Left hindlimb (tissue), 1 donor: Measurements from ENCODE around the gene METRNL.
"Not testable (repeated sequence)": the region's sequence is repeated elsewhere in the genome, so short reads cannot be mapped to it uniquely, and the experiment has no call there.

Experiments used
- DNase-seq: peaks from one replicate; pipeline ENCODE4 v3.0.0-alpha.2; 2018

The METRNL gene

GRCh38 chr17:83125515-83126274 is 46.3 kb downstream of the METRNL start:
- peak; percentile 47 for DNase-seq

DNA sequence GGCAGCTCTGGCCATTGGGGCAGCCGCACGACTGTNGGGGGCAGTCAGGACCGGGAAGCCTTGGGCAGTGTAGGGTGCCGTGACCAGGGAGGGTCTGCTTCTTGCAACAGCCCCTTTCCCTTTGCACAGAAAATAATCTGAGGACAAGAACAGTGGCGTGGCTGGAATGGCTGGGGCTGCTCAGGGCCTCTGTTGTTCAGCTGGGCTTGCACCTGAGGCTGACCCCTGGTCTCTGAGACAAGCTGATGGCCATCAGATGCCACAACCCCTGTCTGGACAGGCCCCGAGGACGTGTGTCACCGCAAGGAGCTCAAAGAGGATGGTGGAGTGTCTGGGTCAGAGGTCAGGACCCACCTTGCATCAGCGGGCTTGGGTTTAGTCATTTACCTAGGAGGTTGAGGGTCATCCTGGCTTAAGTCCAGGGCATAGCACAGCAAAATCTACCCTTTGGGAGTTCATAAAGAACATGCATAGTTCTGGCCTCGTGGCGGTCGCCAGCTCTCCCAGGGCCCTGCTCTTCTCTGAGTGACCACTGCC is 46.9 kb downstream of the METRNL start:
- DNase-seq, result peak; percentile 18

DNA sequence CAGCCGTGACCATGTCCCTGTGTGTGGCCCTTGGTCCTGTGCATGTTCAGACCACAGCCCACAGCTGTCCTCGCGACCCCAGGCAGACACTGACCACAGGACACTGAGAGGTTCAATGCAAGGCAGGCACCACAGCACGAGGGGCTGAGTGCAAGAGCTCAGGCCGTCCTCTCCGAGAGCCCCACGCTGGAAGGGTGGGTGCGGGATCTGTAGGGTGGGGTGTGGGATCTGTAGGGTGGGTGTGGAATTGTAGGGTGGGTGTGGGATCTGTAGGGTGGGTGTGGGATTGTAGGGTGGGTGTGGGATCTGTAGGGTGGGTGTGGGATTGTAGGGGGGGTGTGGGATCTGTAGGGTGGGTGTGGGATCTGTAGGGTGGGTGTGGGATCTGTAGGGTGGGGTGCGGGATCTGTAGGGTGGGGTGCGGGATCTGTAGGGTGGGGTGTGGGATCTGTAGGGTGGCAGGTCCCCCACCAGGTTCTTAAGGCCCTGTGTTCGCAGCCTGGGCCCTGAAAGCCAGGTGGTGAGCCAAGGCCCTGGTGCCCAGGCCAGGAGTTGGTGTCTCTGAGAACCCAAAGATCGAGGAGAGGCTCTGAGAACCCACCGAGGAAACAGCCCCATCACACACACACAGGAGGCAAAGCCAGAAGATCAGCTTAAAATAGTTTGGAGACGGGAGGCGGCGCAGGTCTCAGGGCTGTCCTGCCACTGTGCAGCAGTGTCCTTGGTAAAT is 48.2 kb downstream of the METRNL start:
- peak; percentile 33 for DNase-seq

DNA sequence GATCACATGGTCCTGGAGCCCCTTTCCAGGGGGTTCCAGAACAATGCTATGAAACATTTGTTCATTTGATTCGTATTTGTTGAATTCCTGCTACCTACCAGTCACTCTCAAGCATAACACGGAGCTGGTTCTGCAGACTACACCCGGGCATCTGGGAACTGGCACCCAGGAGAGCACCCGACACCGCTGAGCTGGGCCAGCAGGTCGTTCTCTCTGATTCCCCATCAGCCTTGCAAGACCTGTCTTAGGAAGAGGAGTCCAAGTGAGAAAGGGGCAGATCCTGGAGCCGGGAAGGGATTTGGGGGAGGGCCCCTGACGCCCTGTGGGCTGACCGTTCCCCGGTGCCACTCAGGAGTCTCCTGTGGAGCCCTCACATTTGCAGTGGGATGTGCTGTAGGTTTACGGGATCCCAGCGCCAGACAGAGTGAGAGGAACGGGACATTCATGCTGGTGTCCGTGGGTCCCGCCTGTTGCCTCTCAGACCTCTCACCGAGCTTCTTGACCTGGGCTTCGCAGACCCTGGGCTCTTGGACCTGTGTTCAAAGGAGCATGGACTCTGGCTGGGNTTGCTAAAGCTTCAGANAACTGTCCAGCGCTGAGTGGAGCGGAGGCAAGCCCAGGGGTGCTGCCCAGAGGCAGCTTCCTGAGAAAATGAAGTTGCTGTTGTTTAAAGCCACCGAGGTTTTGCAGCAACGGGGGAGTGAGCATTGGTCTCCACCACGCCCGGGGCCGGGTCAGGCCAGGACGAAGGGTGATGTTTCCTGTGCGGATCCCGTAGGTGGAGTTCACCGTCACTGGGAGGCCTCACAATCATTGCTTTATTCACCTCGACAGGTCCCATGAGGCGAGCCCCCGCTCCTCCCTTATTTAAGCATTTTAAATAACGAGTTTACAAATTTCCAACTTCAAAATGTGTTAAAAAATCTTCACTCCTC is 49.2 kb downstream of the METRNL start:
- peak; percentile 21 for DNase-seq

- peak; percentile 7 for DNase-seq
Measured at GRCh38 chr17:83129676-83130075, 50.3 kb downstream of the METRNL start.

- peak; percentile 4 for DNase-seq
Measured at GRCh38 chr17:83131401-83132011, 52.1 kb downstream of the METRNL start.

GRCh38 chr17:83132251-83133081 is 53.1 kb downstream of the METRNL start:
- no peak for DNase-seq

GRCh38 chr17:83133302-83134121 is 54.1 kb downstream of the METRNL start:
- no peak for DNase-seq

GRCh38 chr17:83134456-83134855 is 55.0 kb downstream of the METRNL start:
- DNase-seq, result not testable (repeated sequence)

DNA sequence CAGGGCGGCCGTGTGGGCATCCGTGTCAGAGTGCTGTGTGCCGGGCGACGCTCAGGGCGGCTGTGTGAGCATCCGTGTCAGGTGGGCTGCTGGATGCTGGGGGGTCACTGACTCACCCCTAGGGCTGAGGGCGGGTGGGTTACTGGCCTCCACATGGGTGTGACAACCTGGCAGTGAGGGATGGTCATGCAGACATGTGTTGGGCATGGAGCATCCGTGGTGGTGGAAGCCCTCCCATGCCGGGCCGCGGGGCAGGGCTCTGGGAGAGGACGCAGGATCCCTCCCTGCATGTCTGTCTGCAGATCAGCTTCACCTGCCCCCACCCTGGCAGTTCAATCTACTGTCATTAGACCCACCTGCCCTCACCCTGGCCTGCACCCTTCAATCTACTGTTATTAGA is 56.3 kb downstream of the METRNL start:
- no peak for DNase-seq

- DNase-seq, result no peak
Measured at GRCh38 chr17:83136156-83136555, 56.7 kb downstream of the METRNL start.

DNA sequence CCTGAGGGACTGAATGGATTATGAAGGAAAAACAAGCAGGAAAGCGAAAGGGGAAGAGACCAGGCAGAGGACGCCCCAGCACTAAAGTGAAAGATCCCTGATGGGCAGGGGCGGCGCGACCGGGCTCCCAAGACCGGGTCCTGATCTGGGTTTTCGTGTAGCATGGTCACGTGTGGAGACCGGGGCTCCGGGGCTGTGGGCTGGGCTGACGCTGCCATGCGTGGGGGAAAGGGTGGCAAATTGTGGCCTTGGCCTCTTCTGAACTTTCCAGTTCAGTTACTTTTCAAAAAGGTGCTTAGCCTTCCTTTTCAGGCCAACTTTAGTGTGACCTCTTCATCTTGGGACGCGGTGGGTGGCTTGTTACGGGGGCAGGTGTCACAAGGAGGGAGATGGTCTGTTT is 57.5 kb downstream of the METRNL start:
- DNase-seq, result no peak

GRCh38 chr17:83137523-83137922 is 58.1 kb downstream of the METRNL start:
- no peak for DNase-seq

- DNase-seq, result no peak
Measured at GRCh38 chr17:83138820-83139219, 59.4 kb downstream of the METRNL start.

DNA sequence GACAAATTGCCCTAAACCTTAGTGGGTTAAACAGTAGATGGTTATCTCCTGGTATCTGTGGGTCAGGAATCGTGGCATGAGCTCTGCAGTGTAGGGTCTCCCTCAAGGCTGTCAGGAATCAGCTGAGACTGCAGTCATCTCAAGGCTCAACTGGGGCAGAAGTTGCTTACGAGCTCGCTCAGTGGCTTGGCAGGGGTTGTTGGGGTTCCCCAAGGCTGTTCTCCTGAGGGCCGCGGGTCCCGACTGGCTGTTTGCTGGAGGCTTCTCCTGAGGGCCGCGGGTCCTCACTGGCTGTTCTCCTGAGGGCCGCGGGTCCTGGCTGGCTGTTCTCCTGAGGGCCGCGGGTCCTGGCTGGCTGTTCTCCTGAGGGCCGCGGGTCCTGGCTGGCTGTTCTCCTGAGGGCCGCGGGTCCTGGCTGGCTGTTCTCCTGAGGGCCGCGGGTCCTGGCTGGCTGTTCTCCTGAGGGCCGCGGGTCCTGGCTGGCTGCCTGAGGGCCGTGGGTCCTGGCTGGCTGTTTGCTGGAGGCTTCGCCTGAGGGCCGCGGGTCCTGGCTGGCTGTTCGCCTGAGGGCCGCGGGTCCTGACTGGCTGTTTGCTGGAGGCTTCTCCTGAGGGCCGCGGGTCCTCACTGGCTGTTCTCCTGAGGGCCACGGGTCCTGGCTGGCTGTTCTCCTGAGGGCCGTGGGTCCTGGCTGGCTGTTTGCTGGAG is 60.3 kb downstream of the METRNL start:
- DNase-seq, result not testable (repeated sequence)

DNA sequence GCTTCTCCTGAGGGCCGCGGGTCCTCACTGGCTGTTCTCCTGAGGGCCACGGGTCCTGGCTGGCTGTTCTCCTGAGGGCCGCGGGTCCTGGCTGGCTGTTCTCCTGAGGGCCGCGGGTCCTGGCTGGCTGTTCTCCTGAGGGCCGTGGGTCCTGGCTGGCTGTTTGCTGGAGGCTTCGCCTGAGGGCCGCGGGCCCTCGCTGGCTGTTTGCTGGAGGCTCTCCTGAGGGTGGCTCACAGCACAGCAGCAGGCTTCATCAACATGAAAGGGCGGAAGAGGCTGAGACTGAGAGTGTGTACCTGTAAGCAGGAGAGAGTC is 60.8 kb downstream of the METRNL start:
- not testable (repeated sequence) for DNase-seq

- no peak for DNase-seq
Measured at GRCh38 chr17:83142619-83143018, 63.2 kb downstream of the METRNL start.

DNA sequence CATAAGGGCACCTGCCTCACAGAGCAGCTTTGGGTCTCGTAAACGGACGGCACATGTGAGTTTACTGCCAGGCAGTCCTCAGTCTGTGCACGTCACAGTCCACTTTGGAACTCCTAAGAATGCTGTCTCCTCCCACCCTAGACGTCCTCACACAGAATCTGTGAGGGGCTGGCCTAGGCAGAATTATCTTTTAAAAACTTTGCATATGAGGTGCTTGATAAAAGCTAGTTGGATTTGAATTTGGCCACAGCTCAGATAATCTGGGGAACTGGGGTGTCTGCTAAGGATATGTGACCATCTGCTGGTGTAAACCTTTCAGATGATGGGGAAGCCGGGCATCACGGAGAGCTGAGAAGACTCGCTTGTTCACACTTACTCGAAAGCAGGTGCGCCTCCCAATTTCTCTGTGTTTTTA is 64.4 kb downstream of the METRNL start:
- no peak for DNase-seq
